GM12891 (cell line): ENCODE measurements around the gene HADH.

Source experiments
- PAX5 ChIP-seq: IDR thresholded peaks from 2 replicates; pipeline ENCODE4 v1.6.1; 2011; ENCODE audit warnings: low read length, moderate library complexity, mild to moderate bottlenecking; ENCODE audit not compliant: insufficient read depth, severe bottlenecking
- POLR2A ChIP-seq: IDR thresholded peaks from 2 replicates; pipeline ENCODE4 v1.6.1; 2011; ENCODE audit warnings: low read depth, low read length, control low read depth
- POLR2AphosphoS5 ChIP-seq: IDR thresholded peaks from 2 replicates; pipeline ENCODE4 v1.6.1; 2011; ENCODE audit warnings: low read depth, low read length, control low read depth
- POU2F2 ChIP-seq: IDR thresholded peaks from 2 replicates; pipeline ENCODE4 v1.6.1; 2011; ENCODE audit warnings: low read depth, mild to moderate bottlenecking, control low read depth, low read length, moderate library complexity
- SPI1 ChIP-seq: IDR thresholded peaks from 2 replicates; pipeline ENCODE4 v1.6.1; 2011; ENCODE audit warnings: low read depth, low read length, control low read depth
- TAF1 ChIP-seq: IDR thresholded peaks from 2 replicates; pipeline ENCODE4 v1.6.1; 2011; ENCODE audit warnings: low read depth, low read length, control low read depth

DNA sequence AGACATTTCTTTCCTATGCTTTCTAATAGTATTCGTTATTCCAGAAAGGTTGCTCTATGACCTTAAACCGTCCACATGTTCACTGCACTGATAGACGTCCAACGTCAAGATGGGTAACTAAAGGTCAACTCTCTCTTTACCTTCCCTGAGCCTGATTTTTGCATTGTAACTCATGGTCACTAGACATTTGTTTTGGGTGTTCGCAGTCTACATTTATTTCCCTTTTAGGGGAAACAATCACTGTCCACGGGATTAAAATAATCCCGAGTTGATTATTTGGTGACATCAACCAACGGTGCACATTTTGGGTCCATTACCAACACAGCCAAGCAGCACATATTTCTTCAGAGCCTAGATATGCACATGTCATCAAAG is 540 bp upstream of the HADH start:
- TF ChIP-seq POLR2A (no peak), POLR2AphosphoS5 (no peak), PAX5 (no peak), SPI1 (no peak), POU2F2 (no peak), TAF1 (no peak)
